ENCODE data around the gene FAM240B. TPM values are rescaled to one million over a fixed set of nuclear protein-coding genes. Genes with fewer than 3 reads are reported as not detected.

FAM240B gene
- total and polyA plus RNA-seq, 10 of the 15 experiments (the other 5 are each of a cell fraction or from before 2014, with no cell fraction given) = not detected

DNA sequence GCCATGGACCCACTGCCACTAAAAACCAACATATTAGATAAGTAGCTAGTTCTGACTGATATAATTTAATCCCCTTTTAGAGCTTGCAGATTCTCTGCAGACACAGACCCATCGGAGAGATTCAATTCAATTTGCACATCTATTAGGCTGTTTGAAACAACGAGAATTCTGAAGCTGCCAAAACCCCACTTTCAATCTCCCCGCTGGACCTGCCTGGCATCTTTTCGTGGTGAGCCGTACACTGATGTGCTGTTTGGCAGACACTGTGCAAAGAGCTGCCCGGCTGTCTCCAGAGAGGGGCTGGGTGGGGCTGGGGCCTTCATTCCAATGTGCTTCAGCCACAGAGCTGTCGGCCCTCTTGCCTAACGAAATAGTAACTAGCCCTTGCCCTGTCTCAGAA, 42.1 kb upstream of the FAM240B start (continued):
- TF ChIP-seq, protein P1, sequence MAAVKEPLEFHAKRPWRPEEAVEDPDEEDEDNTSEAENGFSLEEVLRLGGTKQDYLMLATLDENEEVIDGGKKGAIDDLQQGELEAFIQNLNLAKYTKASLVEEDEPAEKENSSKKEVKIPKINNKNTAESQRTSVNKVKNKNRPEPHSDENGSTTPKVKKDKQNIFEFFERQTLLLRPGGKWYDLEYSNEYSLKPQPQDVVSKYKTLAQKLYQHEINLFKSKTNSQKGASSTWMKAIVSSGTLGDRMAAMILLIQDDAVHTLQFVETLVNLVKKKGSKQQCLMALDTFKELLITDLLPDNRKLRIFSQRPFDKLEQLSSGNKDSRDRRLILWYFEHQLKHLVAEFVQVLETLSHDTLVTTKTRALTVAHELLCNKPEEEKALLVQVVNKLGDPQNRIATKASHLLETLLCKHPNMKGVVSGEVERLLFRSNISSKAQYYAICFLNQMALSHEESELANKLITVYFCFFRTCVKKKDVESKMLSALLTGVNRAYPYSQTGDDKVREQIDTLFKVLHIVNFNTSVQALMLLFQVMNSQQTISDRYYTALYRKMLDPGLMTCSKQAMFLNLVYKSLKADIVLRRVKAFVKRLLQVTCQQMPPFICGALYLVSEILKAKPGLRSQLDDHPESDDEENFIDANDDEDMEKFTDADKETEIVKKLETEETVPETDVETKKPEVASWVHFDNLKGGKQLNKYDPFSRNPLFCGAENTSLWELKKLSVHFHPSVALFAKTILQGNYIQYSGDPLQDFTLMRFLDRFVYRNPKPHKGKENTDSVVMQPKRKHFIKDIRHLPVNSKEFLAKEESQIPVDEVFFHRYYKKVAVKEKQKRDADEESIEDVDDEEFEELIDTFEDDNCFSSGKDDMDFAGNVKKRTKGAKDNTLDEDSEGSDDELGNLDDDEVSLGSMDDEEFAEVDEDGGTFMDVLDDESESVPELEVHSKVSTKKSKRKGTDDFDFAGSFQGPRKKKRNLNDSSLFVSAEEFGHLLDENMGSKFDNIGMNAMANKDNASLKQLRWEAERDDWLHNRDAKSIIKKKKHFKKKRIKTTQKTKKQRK (IDR thresholded peaks at IDR 0.05; ENCODE audit: low read depth, low read length) = no peak
- no peak for TF ChIP-seq SRF (IDR thresholded peaks at IDR 0.05; ENCODE audit: low read depth in 2 of 2, low read length in 2 of 2)
- TF ChIP-seq GABPA (IDR thresholded peaks at IDR 0.05; ENCODE audit: low read depth) = no peak
- TF ChIP-seq RAD51 (IDR thresholded peaks at IDR 0.05) = no peak
- no peak for TF ChIP-seq NR2F1 (conservative IDR thresholded peaks at IDR 0.05)
- no peak for TF ChIP-seq DPF2 (IDR thresholded peaks at IDR 0.05)

GRCh38 chr9:38761339-38761738, 41.4 kb upstream of the FAM240B start:
- Histone ChIP-seq H3K79me2 (ENCODE audit: control insufficient read depth, insufficient read depth, low read length) (no peaks in the 10 kb centered on the region), H3K9ac (ENCODE audit: control insufficient read depth, insufficient read depth, low read length) (no peak overlapping the region), H3K9me3 (replicated peaks; ENCODE audit: control insufficient read depth, insufficient read depth, low read length) (no peaks in the 10 kb centered on the region), H3K27me3 (replicated peaks in 1 of 2; ENCODE audit: control insufficient read depth in 2 of 2, insufficient read depth in 2 of 2, low read length in 1 of 2) (no peaks in the 10 kb centered on the region), H3K36me3 (ENCODE audit: control insufficient read depth in 2 of 2, insufficient read depth in 2 of 2, low read length in 1 of 2) (no peaks in the 10 kb centered on the region), H3K4me3 (no peak overlapping the region), H3K4me1 (ENCODE audit: control insufficient read depth, insufficient read depth, low read length) (no peaks in the 10 kb centered on the region), H3K27ac (ENCODE audit: control insufficient read depth, insufficient read depth) (no peak overlapping the region), H3K4me2 (ENCODE audit: control insufficient read depth, insufficient read depth) (no peak overlapping the region), H2AFZ (ENCODE audit: control insufficient read depth, low read depth, low read length) (no peak overlapping the region), H4K20me1 (ENCODE audit: control insufficient read depth, insufficient read depth) (no peaks in the 10 kb centered on the region)
- ATAC-seq (no peak), DNase-seq (ENCODE audit: low read depth, low spot score) (no peak), FAIRE-seq (no peak)
- WGBS (ENCODE audit: insufficient coverage, insufficient replicate concordance, low lambda C conversion rate, missing lambda C conversion rate) = 0% methylated on average over 3 of the region's 3 CpGs
- ChIA-PET SMC1A (ENCODE audit: uncharacterized antibody, unreplicated experiment) (interaction anchor here (1.3 kb wide), 1 partner anchor 90 kb away, joined by 4 read pairs; no protein-coding TSS in a partner anchor), RAD21 (ENCODE audit: unreplicated experiment) (no interaction called here), CTCF (no interaction called here), POLR2A (no interaction called here)
- BruUV-seq (replicated peaks) = no TSS peak
- intact Hi-C loops (cut with micrococcal nuclease; ENCODE audit: unreplicated experiment) (no loop called here), in situ Hi-C loops (cut with MboI) (no loop called here)
- TF ChIP-seq, protein P2, sequence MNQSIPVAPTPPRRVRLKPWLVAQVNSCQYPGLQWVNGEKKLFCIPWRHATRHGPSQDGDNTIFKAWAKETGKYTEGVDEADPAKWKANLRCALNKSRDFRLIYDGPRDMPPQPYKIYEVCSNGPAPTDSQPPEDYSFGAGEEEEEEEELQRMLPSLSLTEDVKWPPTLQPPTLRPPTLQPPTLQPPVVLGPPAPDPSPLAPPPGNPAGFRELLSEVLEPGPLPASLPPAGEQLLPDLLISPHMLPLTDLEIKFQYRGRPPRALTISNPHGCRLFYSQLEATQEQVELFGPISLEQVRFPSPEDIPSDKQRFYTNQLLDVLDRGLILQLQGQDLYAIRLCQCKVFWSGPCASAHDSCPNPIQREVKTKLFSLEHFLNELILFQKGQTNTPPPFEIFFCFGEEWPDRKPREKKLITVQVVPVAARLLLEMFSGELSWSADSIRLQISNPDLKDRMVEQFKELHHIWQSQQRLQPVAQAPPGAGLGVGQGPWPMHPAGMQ (IDR thresholded peaks at IDR 0.05; ENCODE audit: borderline replicate concordance) = no peak
- TF ChIP-seq, protein P3, sequence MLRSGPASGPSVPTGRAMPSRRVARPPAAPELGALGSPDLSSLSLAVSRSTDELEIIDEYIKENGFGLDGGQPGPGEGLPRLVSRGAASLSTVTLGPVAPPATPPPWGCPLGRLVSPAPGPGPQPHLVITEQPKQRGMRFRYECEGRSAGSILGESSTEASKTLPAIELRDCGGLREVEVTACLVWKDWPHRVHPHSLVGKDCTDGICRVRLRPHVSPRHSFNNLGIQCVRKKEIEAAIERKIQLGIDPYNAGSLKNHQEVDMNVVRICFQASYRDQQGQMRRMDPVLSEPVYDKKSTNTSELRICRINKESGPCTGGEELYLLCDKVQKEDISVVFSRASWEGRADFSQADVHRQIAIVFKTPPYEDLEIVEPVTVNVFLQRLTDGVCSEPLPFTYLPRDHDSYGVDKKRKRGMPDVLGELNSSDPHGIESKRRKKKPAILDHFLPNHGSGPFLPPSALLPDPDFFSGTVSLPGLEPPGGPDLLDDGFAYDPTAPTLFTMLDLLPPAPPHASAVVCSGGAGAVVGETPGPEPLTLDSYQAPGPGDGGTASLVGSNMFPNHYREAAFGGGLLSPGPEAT (IDR thresholded peaks at IDR 0.05; ENCODE audit: low read depth) = no peak
- no peak for TF ChIP-seq MTA2 (IDR thresholded peaks at IDR 0.05; ENCODE audit: low read depth)
- TF ChIP-seq PAX8 (IDR thresholded peaks at IDR 0.05) = no peak
- TF ChIP-seq RB1 (IDR thresholded peaks at IDR 0.05; ENCODE audit: borderline replicate concordance) = no peak
- no peak for TF ChIP-seq USF1 (IDR thresholded peaks at IDR 0.05; ENCODE audit: borderline replicate concordance, extremely low read length, insufficient read depth, low read depth, low read length)
- no peak for TF ChIP-seq KAT2A (conservative IDR thresholded peaks at IDR 0.05; ENCODE audit: control insufficient read depth, low read depth, low read length)
- no peak for TF ChIP-seq YY1 (IDR thresholded peaks at IDR 0.05; ENCODE audit: low read depth, low read length)
- no peak for TF ChIP-seq STAT1 (conservative IDR thresholded peaks at IDR 0.05)
